Left lung (tissue), 10 donors: Measurements from ENCODE around the gene ZNF76. TPM values are rescaled to one million over a fixed set of nuclear protein-coding genes. Genes with fewer than 3 reads are reported as not detected.

Experiments
- ATAC-seq: fragments of 200-7000 bp; cut with Tn5 transposase; one replicate; pipeline ENCODE4 v1.9.1; 2020; ENCODE audit warnings: moderate library complexity
- DNase-seq, 4 donors: peaks; one replicate each; pipeline ENCODE4 v3.0.0-alpha.2; 2013 to 2020
- H3K27ac ChIP-seq, 2 donors: fragments of 200-600 bp; sonication (generic) in 1 of 2; one replicate each; pipeline versions ENCODE4 v1.5.0 to v1.8.0; 2020 to 2021
- H3K27me3 ChIP-seq, 2 donors: fragments of 200-600 bp; sonication (generic) in 1 of 2; one replicate each; pipeline versions ENCODE4 v1.5.0 to v1.8.0; 2020 to 2021
- H3K36me3 ChIP-seq, 2 donors: fragments of 200-600 bp; sonication (generic) in 1 of 2; one replicate each; pipeline versions ENCODE4 v1.5.0 to v1.8.0; 2020 to 2021
- H3K4me1 ChIP-seq, 2 donors: fragments of 200-600 bp; one replicate each; pipeline ENCODE4 v1.8.0; 2021
- H3K4me3 ChIP-seq, 2 donors: fragments of 200-600 bp; sonication (generic) in 1 of 2; one replicate each; pipeline versions ENCODE4 v1.5.0 to v1.8.0; 2020 to 2021; ENCODE audit warnings: mild to moderate bottlenecking in 1 of 2
- H3K9me3 ChIP-seq, 2 donors: fragments of 200-600 bp; sonication (generic) in 1 of 2; one replicate each; pipeline versions ENCODE4 v1.5.0 to v1.8.0; 2020 to 2021
- CTCF ChIP-seq, 2 donors: fragments of 200-600 bp; sonication (generic) in 1 of 2; IDR thresholded peaks; one replicate each; pipeline versions ENCODE4 v1.5.0 to v1.8.0; 2021; ENCODE audit warnings: antibody characterized with exemption in 2 of 2
- intact Hi-C, 2 donors: fragments of 100-400 bp; cut with DNase I; formaldehyde crosslinking; loops; one replicate each; pipeline versions ENCODE4 v1.11.2 to v1.14.2; 2022
- polyA plus RNA-seq, 6 donors: library from polyadenylated mRNA; unstranded; fragments of 120-200 nt; gene quantifications; one replicate each; pipeline ENCODE4 v1.2.1, GENCODE V29; 2013; ENCODE audit not compliant: insufficient read length in 6 of 6
- total RNA-seq, 2 donors: library from RNA; stranded (reverse); fragmentation: NEBNext Ultra II Directional; extraction: Animal tissue kit (Norgen Biotek cat#: 25700); gene quantifications; one replicate each; pipeline ENCODE4 v1.2.1, GENCODE V29; 2021
- donor health status: DM: no; HTN: yes; CAD: no.
- donor health status: DM: no; HTN: no; CAD: no.

The ZNF76 gene
- total and polyA plus RNA-seq, 8 donors: 28.3 to 44.4 (median 41.0) TPM

GRCh38 chr6:35224720-35225119 lies 34.8 kb upstream of the ZNF76 start:
- TF ChIP-seq CTCF (IDR thresholded peaks at IDR 0.05): no peak
- ATAC-seq: no peak
- Histone ChIP-seq H3K27me3 (peaks cover 0 to 13% of the 10 kb centered on the region in 2 donors), H3K9me3 (no peaks in the 10 kb centered on the region), H3K4me1 (no peaks in the 10 kb centered on the region), H3K36me3 (no peaks in the 10 kb centered on the region), H3K4me3 (no peak overlapping the region), H3K27ac (no peak overlapping the region)
- intact Hi-C loops: no loop called here
- DNase-seq: no peak

GRCh38 chr6:35228481-35228880 lies 31.1 kb upstream of the ZNF76 start:
- no peak for TF ChIP-seq CTCF (IDR thresholded peaks at IDR 0.05)
- Histone ChIP-seq H3K27ac (no peak overlapping the region), H3K9me3 (no peaks in the 10 kb centered on the region), H3K4me1 (no peaks in the 10 kb centered on the region), H3K27me3 (no peaks in the 10 kb centered on the region), H3K36me3 (no peaks in the 10 kb centered on the region), H3K4me3 (no peak overlapping the region)
- ATAC-seq (no peak), DNase-seq (no peak)
- intact Hi-C loops: no loop called here

- DNase-seq (no peak), ATAC-seq (no peak)
- TF ChIP-seq CTCF (IDR thresholded peaks at IDR 0.05): no peak
- no peaks in the 10 kb centered on the region for H3K27me3 ChIP-seq
- H3K4me1 ChIP-seq: no peaks in the 10 kb centered on the region
- no peaks in the 10 kb centered on the region for H3K36me3 ChIP-seq
- H3K9me3 ChIP-seq: no peaks in the 10 kb centered on the region
- intact Hi-C loops: no loop called here
- no peak overlapping the region for H3K27ac ChIP-seq
- no peak overlapping the region for H3K4me3 ChIP-seq
Measured at GRCh38 chr6:35229304-35229703, 30.2 kb upstream of the ZNF76 start.

- Histone ChIP-seq H3K9me3 (no peaks in the 10 kb centered on the region), H3K36me3 (no peaks in the 10 kb centered on the region), H3K4me1 (no peaks in the 10 kb centered on the region), H3K27me3 (no peaks in the 10 kb centered on the region), H3K4me3 (no peak overlapping the region), H3K27ac (no peak overlapping the region)
- intact Hi-C loops: no loop called here
- no peak for ATAC-seq
- no peak for TF ChIP-seq CTCF (IDR thresholded peaks at IDR 0.05)
- DNase-seq: no peak
Measured at GRCh38 chr6:35230498-35230897, 29.0 kb upstream of the ZNF76 start.

GRCh38 chr6:35230950-35231349 lies 28.6 kb upstream of the ZNF76 start:
- TF ChIP-seq CTCF (IDR thresholded peaks at IDR 0.05): no peak
- DNase-seq (no peak), ATAC-seq (no peak)
- Histone ChIP-seq H3K9me3 (no peaks in the 10 kb centered on the region), H3K4me3 (no peak overlapping the region), H3K4me1 (no peaks in the 10 kb centered on the region), H3K36me3 (no peaks in the 10 kb centered on the region), H3K27me3 (no peaks in the 10 kb centered on the region), H3K27ac (no peak overlapping the region)
- intact Hi-C loops: no loop called here
